HCT116 (cell line): ENCODE measurements around the gene PDE6B. TPM values are rescaled to one million over a fixed set of nuclear protein-coding genes. Genes with fewer than 3 reads are reported as not detected.

ENCODE experiments used
- ATAC-seq: fragments of 200-7000 bp; cut with Tn5 transposase; 2 replicates; pipeline ENCODE4 v1.9.1; 2020; ENCODE audit warnings: mild to moderate bottlenecking, moderate library complexity
- BruUV-seq: library from RNA; stranded (reverse); fragments of 400-500 nt; replicated peaks from 2 replicates; lab custom pipeline; 2021; lab: Mats Ljungman, UMichigan
- CTCF ChIA-PET: fragments of 300-600 bp; sonication (Branson Sonifier 250); formaldehyde crosslinking; loops from one replicate; lab custom pipeline; 2021; ENCODE audit warnings: antibody characterized with exemption; lab: Charles Lee
- POLR2A ChIA-PET: fragments of 300-600, 350-600 bp; sonication (Branson Sonifier 250); formaldehyde crosslinking; loops from one replicate; lab custom pipeline; 2021; ENCODE audit warnings: antibody characterized with exemption; lab: Charles Lee
- RAD21 ChIA-PET, 2 experiments: fragments of 300-600 bp; sonication (Branson Sonifier 250); formaldehyde crosslinking; loops; one replicate each; lab custom pipeline; 2023; ENCODE audit warnings: low total read pairs in 2 of 2; ENCODE audit not compliant: uncharacterized antibody in 2 of 2, unreplicated experiment in 2 of 2, low non-redundant PET in 1 of 2; lab: Charles Lee
- DNase-seq: peaks from one replicate; pipeline ENCODE4 v3.0.0-alpha.2; 2010; ENCODE audit warnings: low read depth, low spot score
- H2AFZ ChIP-seq: fragments of 200-600 bp; shearing (Covaris generic), sonication (generic); 2 replicates; pipeline ENCODE4 v1.6.1; 2017; ENCODE audit warnings: low read depth, mixed run types, mixed read lengths, antibody characterized with exemption, low read length; ENCODE audit not compliant: poor library complexity, severe bottlenecking
- H3K27ac ChIP-seq: 2 replicates; pipeline ENCODE4 v1.5.1; 2012; ENCODE audit warnings: low read depth, low read length
- H3K27me3 ChIP-seq: fragments of 200-600 bp; sonication (generic); 2 replicates; pipeline ENCODE4 v1.6.1; 2016; ENCODE audit warnings: mixed run types, low read length, mixed read lengths; ENCODE audit not compliant: insufficient read depth
- H3K36me3 ChIP-seq, 2 experiments: fragments of 200-500 bp in 1 of 2; fragments of 200-600 bp in 1 of 2; sonication (Bioruptor generic) in 1 of 2; sonication (generic) in 1 of 2; 2 replicates each; pipeline versions ENCODE4 v1.5.1 to v1.6.1; 2014 to 2016; ENCODE audit warnings: low read length in 2 of 2, inconsistent platforms in 1 of 2, mixed read lengths in 1 of 2, mixed run types in 1 of 2; ENCODE audit not compliant: insufficient read depth in 2 of 2, control insufficient read depth in 1 of 2
- H3K4me1 ChIP-seq, 2 experiments: fragments of 200-600 bp in 1 of 2; sonication (generic) in 1 of 2; 2 replicates each; pipeline versions ENCODE4 v1.5.1 to v1.6.1; 2012 to 2017; ENCODE audit warnings: low read length in 2 of 2, inconsistent platforms in 1 of 2, mild to moderate bottlenecking in 1 of 2, mixed read lengths in 1 of 2, mixed run types in 1 of 2, moderate library complexity in 1 of 2; ENCODE audit not compliant: insufficient read depth in 2 of 2, control insufficient read depth in 1 of 2
- H3K4me2 ChIP-seq: fragments of 200-600 bp; sonication (generic); 2 replicates; pipeline ENCODE4 v1.6.1; 2017; ENCODE audit warnings: mixed run types, low read length, mixed read lengths
- H3K4me3 ChIP-seq, 2 experiments: fragments of 200-600 bp in 1 of 2; sonication (generic) in 1 of 2; replicated peaks in 1 of 2; 2 replicates each; pipeline ENCODE4 v1.5.1; 2011 to 2016; ENCODE audit warnings: low read length in 2 of 2, control low read depth in 1 of 2, low read depth in 1 of 2, mild to moderate bottlenecking in 1 of 2, mixed read lengths in 1 of 2, mixed run types in 1 of 2
- H3K79me2 ChIP-seq: fragments of 200-600 bp; sonication (generic); 2 replicates; pipeline ENCODE4 v1.6.1; 2017; ENCODE audit warnings: mild to moderate bottlenecking, mixed run types, low read length, moderate library complexity, mixed read lengths; ENCODE audit not compliant: insufficient read depth
- H3K9ac ChIP-seq: fragments of 200-600 bp; sonication (generic); 2 replicates; pipeline ENCODE4 v1.6.1; 2016; ENCODE audit warnings: low read length, mixed read lengths
- H3K9me2 ChIP-seq: fragments of 200-600 bp; sonication (generic), shearing (Covaris generic); 2 replicates; pipeline ENCODE4 v1.6.1; 2017; ENCODE audit warnings: mixed run types, mild to moderate bottlenecking, moderate library complexity; ENCODE audit not compliant: insufficient read depth
- H3K9me3 ChIP-seq, 2 experiments: fragments of 200-500 bp in 1 of 2; fragments of 200-600 bp in 1 of 2; sonication (Bioruptor generic) in 1 of 2; sonication (generic) in 1 of 2; 2 replicates each; pipeline ENCODE4 v1.6.1; 2014 to 2017; ENCODE audit warnings: low read length in 2 of 2, mixed read lengths in 2 of 2, inconsistent platforms in 1 of 2, low read depth in 1 of 2, mild to moderate bottlenecking in 1 of 2, mixed run types in 1 of 2, moderate library complexity in 1 of 2; ENCODE audit not compliant: control insufficient read depth in 1 of 2, insufficient read depth in 1 of 2
- H4K20me1 ChIP-seq: fragments of 200-600 bp; sonication (generic), shearing (Covaris generic); 2 replicates; pipeline ENCODE4 v1.6.1; 2017; ENCODE audit warnings: mixed run types, mild to moderate bottlenecking, moderate library complexity; ENCODE audit not compliant: insufficient read depth
- ATF3 ChIP-seq: IDR thresholded peaks from 2 replicates; pipeline ENCODE4 v1.6.1; 2012
- CBX3 ChIP-seq: IDR thresholded peaks from 2 replicates; pipeline ENCODE4 v1.6.1; 2012; ENCODE audit warnings: low read depth
- EGR1 ChIP-seq: IDR thresholded peaks from 2 replicates; pipeline ENCODE4 v1.6.1; 2012; ENCODE audit warnings: low read depth
- ELF1 ChIP-seq: IDR thresholded peaks from 2 replicates; pipeline ENCODE4 v1.6.1; 2012; ENCODE audit warnings: low read depth, borderline replicate concordance
- EZH2 ChIP-seq: fragments of 200-600 bp; sonication (generic); IDR thresholded peaks from 2 replicates; pipeline ENCODE4 v1.6.1; 2017; ENCODE audit warnings: antibody characterized with exemption, mixed run types
- EZH2phosphoT487 ChIP-seq: fragments of 200-600 bp; IDR thresholded peaks from 2 replicates; pipeline ENCODE4 v1.6.1; 2018; ENCODE audit warnings: antibody characterized with exemption, borderline replicate concordance
- FOSL1 ChIP-seq: IDR thresholded peaks from 2 replicates; pipeline ENCODE4 v1.6.1; 2012; ENCODE audit warnings: low read depth
- JUND ChIP-seq: IDR thresholded peaks from 2 replicates; pipeline ENCODE4 v1.6.1; 2012
- POLR2A ChIP-seq: IDR thresholded peaks from 2 replicates; pipeline ENCODE4 v1.7.0; 2011; ENCODE audit warnings: borderline replicate concordance; ENCODE audit not compliant: insufficient read depth, insufficient read length; ENCODE audit errors: extremely low read depth
- RAD21 ChIP-seq: IDR thresholded peaks from 2 replicates; pipeline ENCODE4 v1.6.1; 2012; ENCODE audit warnings: low read depth, mild to moderate bottlenecking
- SIN3A ChIP-seq: IDR thresholded peaks from 2 replicates; pipeline ENCODE4 v1.6.1; 2012; ENCODE audit warnings: low read depth
- SP1 ChIP-seq: IDR thresholded peaks from 2 replicates; pipeline ENCODE4 v1.6.1; 2012; ENCODE audit warnings: low read depth
- SRF ChIP-seq: IDR thresholded peaks from 2 replicates; pipeline ENCODE4 v1.6.1; 2012; ENCODE audit warnings: low read depth
- TCF7L2 ChIP-seq: IDR thresholded peaks from 2 replicates; pipeline ENCODE4 v1.7.0; 2011; ENCODE audit warnings: borderline replicate concordance, inconsistent platforms; ENCODE audit not compliant: insufficient read depth, insufficient read length; ENCODE audit errors: extremely low read depth
- YY1 ChIP-seq: IDR thresholded peaks from 2 replicates; pipeline ENCODE4 v1.6.1; 2011; ENCODE audit warnings: low read length, low read depth, moderate library complexity, mild to moderate bottlenecking; ENCODE audit not compliant: insufficient replicate concordance; ENCODE audit errors: extremely low read depth
- ZFX ChIP-seq: fragments of 450-650 bp; IDR thresholded peaks from 2 replicates; pipeline ENCODE4 v1.6.1; 2017
- intact Hi-C: fragments of 100-400 bp; cut with micrococcal nuclease; formaldehyde crosslinking; loops from 2 replicates; pipeline ENCODE4 v1.10.0; 2022
- total RNA-seq: library from RNA; stranded (reverse); gene quantifications from one replicate; pipeline ENCODE4 v1.2.1, GENCODE V29; 2021; ENCODE audit not compliant: unreplicated experiment
- TF ChIP-seq, protein P1 (sequence below): IDR thresholded peaks from 2 replicates; pipeline ENCODE4 v1.6.1; 2011; ENCODE audit warnings: mild to moderate bottlenecking, low read length, moderate library complexity; ENCODE audit not compliant: insufficient replicate concordance; ENCODE audit errors: extremely low read depth
- TF ChIP-seq, protein P2 (sequence below): IDR thresholded peaks from 2 replicates; pipeline ENCODE4 v1.6.1; 2012

Gene PDE6B
- total RNA-seq, 1 experiment from 2014 or later, result not detected

GRCh38 chr4:610411-611261 is 14.7 kb upstream of the PDE6B start (continued):
- TF ChIP-seq, protein P1, sequence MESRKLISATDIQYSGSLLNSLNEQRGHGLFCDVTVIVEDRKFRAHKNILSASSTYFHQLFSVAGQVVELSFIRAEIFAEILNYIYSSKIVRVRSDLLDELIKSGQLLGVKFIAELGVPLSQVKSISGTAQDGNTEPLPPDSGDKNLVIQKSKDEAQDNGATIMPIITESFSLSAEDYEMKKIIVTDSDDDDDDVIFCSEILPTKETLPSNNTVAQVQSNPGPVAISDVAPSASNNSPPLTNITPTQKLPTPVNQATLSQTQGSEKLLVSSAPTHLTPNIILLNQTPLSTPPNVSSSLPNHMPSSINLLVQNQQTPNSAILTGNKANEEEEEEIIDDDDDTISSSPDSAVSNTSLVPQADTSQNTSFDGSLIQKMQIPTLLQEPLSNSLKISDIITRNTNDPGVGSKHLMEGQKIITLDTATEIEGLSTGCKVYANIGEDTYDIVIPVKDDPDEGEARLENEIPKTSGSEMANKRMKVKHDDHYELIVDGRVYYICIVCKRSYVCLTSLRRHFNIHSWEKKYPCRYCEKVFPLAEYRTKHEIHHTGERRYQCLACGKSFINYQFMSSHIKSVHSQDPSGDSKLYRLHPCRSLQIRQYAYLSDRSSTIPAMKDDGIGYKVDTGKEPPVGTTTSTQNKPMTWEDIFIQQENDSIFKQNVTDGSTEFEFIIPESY, result no peak
- 0 out of 2 replicates have a peak, but pooled peaks have one; percentile 37 for TF ChIP-seq FOSL1
- TF ChIP-seq, all 23 proteins: peak for 3

DNA sequence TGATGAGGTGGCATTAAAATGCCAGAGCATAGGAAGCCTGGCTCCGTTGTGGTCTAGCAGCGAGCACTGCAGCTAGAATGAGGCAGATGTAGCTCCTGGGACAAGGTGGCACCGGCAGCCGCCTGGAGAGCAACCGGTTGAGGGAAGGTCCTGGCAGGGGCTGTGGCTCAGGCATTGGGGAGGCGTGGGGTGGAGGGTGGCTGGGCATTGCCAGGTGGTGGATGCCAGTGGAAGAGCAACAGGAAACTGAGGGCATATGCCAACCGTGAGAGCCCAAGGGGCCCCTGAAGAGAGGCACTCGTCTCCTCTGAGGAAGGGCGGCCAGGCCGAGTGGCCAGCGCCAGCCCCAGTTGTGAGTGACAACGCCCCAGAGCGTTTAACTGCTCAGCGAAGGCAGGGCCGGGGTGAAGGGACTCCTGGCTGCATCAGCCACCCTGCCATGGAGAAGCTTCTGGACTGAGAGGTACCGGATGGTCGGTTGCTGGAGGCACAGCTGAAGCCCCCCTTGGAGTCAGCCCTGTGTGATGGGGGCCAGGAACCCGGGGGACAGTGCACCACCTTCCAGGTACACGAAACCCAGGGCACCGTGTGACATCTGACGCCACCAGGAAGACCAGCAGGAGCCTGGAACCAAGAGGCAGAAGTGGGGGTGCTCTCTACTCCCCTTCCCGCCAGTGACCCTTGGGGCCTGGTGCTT is 13.2 kb upstream of the PDE6B start:
- no peaks in the 10 kb centered on the region for H4K20me1 ChIP-seq
- no peak overlapping the region for H3K4me3 ChIP-seq
- TF ChIP-seq SIN3A (no peak), SP1 (no peak), SRF (no peak), RAD21 (no peak), CBX3 (no peak), EZH2 (no peak), ATF3 (no peak), JUND (no peak), ELF1 (no peak), ZFX (no peak), POLR2A (no peak), YY1 (no peak), EZH2phosphoT487 (no peak), TCF7L2 (no peak), EGR1 (no peak)
- TF ChIP-seq, protein P2, sequence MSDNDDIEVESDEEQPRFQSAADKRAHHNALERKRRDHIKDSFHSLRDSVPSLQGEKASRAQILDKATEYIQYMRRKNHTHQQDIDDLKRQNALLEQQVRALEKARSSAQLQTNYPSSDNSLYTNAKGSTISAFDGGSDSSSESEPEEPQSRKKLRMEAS, result no peak
- TF ChIP-seq, protein P1, result no peak
- no peaks in the 10 kb centered on the region for H3K79me2 ChIP-seq
- no peak overlapping the region for H3K4me2 ChIP-seq
- no peaks in the 10 kb centered on the region for H3K9me2 ChIP-seq
- peaks cover 9% of the 10 kb centered on the region in 2 experiments; a peak in 3 of 4 replicates for H3K4me1 ChIP-seq
- H3K36me3 ChIP-seq, result no peaks in the 10 kb centered on the region
- DNase-seq (no peak), ATAC-seq (no peak)
- RAD21 ChIA-PET, result no interaction called here
- H3K9ac ChIP-seq, result no peak overlapping the region
- POLR2A ChIA-PET, result no interaction called here
- CTCF ChIA-PET, result interaction anchor here (0.8 kb wide), 1 partner anchor 9 kb away, joined by 4 read pairs; no protein-coding TSS in a partner anchor
- H3K9me3 ChIP-seq, result no peaks in the 10 kb centered on the region
- H3K27ac ChIP-seq, result no peak overlapping the region
- H3K27me3 ChIP-seq, result no peaks in the 10 kb centered on the region
- intact Hi-C loops, result no loop called here
- no peak overlapping the region for H2AFZ ChIP-seq
- no TSS peak for BruUV-seq
